Measurements from ENCODE around the gene FBXW10. TPM values are rescaled to one million over a fixed set of nuclear protein-coding genes. Genes with fewer than 3 reads are reported as not detected.
"Not testable (repeated sequence)": the region's sequence is repeated elsewhere in the genome, so short reads cannot be mapped to it uniquely, and the experiment has no call there.

FBXW10 gene
- not detected in 2 replicates for total RNA-seq

GRCh38 chr17:18743699-18744421, at the start of gene FBXW10:
Gene FBXW10 (plus strand): TSS chr17:18744054. CDS start chr17:18744245, 191 bp downstream.
- not testable (repeated sequence) for DNase-seq (ENCODE audit: extremely low read depth, low read depth, low spot score)

- not testable (repeated sequence) for DNase-seq (ENCODE audit: extremely low read depth, low read depth, low spot score)
Observed at GRCh38 chr17:18695143-18695542, 48.7 kb upstream of the FBXW10 start.

GRCh38 chr17:18698473-18699103, 45.3 kb upstream of the FBXW10 start:
- DNase-seq (ENCODE audit: extremely low read depth, low read depth, low spot score): not testable (repeated sequence)

- DNase-seq (ENCODE audit: extremely low read depth, low read depth, low spot score): not testable (repeated sequence)
Observed at GRCh38 chr17:18705955-18706354, 37.9 kb upstream of the FBXW10 start.

GRCh38 chr17:18708215-18708614, 35.6 kb upstream of the FBXW10 start:
- DNase-seq (ENCODE audit: extremely low read depth, low read depth, low spot score): not testable (repeated sequence)

GRCh38 chr17:18712354-18712999, 31.4 kb upstream of the FBXW10 start:
- not testable (repeated sequence) for DNase-seq (ENCODE audit: extremely low read depth, low read depth, low spot score)

- not testable (repeated sequence) for DNase-seq (ENCODE audit: extremely low read depth, low read depth, low spot score)
Observed at GRCh38 chr17:18718643-18719427, 25.0 kb upstream of the FBXW10 start.

- DNase-seq (ENCODE audit: extremely low read depth, low read depth, low spot score): not testable (repeated sequence)
Observed at GRCh38 chr17:18719428-18720110, 24.3 kb upstream of the FBXW10 start.

GRCh38 chr17:18721775-18722547, 21.9 kb upstream of the FBXW10 start:
- DNase-seq (ENCODE audit: extremely low read depth, low read depth, low spot score): not testable (repeated sequence)

GRCh38 chr17:18722612-18723011, 21.2 kb upstream of the FBXW10 start:
- not testable (repeated sequence) for DNase-seq (ENCODE audit: extremely low read depth, low read depth, low spot score)

GRCh38 chr17:18723509-18723908, 20.3 kb upstream of the FBXW10 start:
- DNase-seq (ENCODE audit: extremely low read depth, low read depth, low spot score): not testable (repeated sequence)

GRCh38 chr17:18732438-18732837, 11.4 kb upstream of the FBXW10 start:
- DNase-seq (ENCODE audit: extremely low read depth, low read depth, low spot score): not testable (repeated sequence)

- DNase-seq (ENCODE audit: extremely low read depth, low read depth, low spot score): not testable (repeated sequence)
Observed at GRCh38 chr17:18733350-18733749, 10.5 kb upstream of the FBXW10 start.

GRCh38 chr17:18739616-18740391, 4.0 kb upstream of the FBXW10 start:
- not testable (repeated sequence) for DNase-seq (ENCODE audit: extremely low read depth, low read depth, low spot score)

GRCh38 chr17:18741228-18741627, 2.6 kb upstream of the FBXW10 start:
- DNase-seq (ENCODE audit: extremely low read depth, low read depth, low spot score): not testable (repeated sequence)

- DNase-seq (ENCODE audit: extremely low read depth, low read depth, low spot score): not testable (repeated sequence)
Observed at GRCh38 chr17:18744726-18745125, 872 bp downstream of the FBXW10 start.

GRCh38 chr17:18746551-18746950, 2.7 kb downstream of the FBXW10 start:
- DNase-seq (ENCODE audit: extremely low read depth, low read depth, low spot score): not testable (repeated sequence)

GRCh38 chr17:18747501-18747900, 3.6 kb downstream of the FBXW10 start:
- not testable (repeated sequence) for DNase-seq (ENCODE audit: extremely low read depth, low read depth, low spot score)

- DNase-seq (ENCODE audit: extremely low read depth, low read depth, low spot score): not testable (repeated sequence)
Observed at GRCh38 chr17:18750242-18750641, 6.4 kb downstream of the FBXW10 start.
